HPDE6-E6E7 (cell line): ENCODE measurements around the gene PIK3CD.

ENCODE experiments used
- DNase-seq: peaks from one replicate; pipeline ENCODE4 v3.0.0; 2011; ENCODE audit warnings: missing footprints; ENCODE audit errors: extremely low spot score

Gene PIK3CD

DNA sequence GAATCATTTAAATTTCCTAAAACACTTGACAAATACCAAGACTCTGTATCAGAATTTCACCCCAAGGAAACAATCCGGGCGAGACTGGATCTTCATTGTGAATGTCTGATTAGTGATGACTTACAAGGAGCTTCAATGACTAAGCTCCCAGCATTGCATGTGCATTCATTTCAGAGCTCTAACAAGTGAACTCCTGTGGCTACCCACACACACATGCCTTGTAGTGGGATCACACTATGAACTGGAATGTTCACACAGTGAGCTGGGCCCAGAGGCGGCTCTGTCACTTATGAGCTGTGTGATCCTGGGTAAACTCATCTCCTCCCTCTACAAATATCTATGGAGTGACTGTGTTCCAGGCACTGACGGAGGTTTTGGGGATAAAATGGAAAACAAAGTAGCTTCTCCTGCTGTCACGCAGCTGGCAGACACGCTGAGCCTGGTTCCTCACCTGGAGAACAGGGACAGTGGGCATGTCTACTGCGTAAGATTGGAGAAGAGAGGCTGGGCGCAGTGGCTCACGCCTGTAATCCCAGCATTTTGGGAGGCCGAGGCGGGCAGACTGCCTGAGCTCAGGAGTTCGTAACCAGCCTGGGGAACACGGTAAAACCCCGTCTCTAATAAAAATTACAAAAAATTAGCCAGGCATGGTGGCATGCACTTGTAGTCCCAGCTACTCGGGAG is 115.4 kb downstream of the PIK3CD start:
- DNase-seq, result peak; percentile 91

DNA sequence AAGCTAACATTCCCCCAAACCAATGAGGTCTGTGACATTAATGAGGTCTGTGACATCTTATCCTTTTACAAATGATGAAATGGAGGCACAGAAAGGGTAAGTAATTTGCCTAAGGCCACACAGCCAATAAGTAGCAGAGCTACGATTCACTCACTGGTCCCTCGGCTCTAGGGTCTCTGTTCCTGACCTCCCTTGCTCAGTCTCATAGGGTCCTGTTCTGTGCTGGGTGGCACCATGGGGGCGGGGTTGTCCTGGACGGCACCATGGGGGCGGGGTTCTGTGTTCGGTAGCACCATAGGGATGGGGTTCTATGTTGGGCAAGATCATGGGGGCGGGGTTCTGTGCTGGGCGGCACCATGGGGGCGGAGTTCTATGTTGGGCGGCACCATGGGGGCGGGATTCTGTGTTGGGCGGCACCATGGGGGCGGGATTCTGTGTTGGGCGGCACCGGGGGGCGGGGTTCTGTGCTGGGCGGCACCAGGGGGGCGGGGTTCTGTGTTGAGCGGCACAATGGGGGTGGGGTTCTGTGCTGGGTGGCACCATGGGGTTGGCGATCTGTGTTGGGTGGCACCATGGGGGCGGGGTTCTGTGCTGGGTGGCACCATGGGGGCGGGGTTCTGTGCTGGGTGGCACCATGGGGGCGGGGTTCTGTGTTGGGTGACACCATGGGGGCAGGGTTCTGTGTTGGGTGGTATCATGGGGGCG is 116.6 kb downstream of the PIK3CD start:
- no peak for DNase-seq

DNA sequence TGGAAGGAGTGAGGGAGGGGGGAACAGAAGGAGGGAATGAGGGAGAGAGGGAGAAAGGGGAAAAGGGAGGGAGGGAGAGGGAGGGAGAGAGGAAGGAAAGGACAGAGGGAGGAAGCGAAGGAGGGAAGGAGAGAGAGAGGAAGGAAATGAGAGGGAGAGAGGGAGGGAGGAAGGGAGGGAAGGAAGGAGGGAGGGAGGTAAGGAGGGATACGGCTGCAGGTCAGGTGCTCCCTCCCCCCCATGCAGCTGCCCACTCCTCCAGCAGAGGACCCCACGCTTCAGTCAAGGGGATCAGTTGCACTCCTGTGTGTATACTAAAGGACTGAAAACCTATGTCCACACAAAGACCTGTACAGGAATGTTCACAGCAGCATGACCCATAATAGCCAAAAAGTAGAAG is 117.5 kb downstream of the PIK3CD start:
- DNase-seq, result no peak

- DNase-seq, result no peak
Measured at GRCh38 chr1:9770298-9770697, 118.8 kb downstream of the PIK3CD start.

DNA sequence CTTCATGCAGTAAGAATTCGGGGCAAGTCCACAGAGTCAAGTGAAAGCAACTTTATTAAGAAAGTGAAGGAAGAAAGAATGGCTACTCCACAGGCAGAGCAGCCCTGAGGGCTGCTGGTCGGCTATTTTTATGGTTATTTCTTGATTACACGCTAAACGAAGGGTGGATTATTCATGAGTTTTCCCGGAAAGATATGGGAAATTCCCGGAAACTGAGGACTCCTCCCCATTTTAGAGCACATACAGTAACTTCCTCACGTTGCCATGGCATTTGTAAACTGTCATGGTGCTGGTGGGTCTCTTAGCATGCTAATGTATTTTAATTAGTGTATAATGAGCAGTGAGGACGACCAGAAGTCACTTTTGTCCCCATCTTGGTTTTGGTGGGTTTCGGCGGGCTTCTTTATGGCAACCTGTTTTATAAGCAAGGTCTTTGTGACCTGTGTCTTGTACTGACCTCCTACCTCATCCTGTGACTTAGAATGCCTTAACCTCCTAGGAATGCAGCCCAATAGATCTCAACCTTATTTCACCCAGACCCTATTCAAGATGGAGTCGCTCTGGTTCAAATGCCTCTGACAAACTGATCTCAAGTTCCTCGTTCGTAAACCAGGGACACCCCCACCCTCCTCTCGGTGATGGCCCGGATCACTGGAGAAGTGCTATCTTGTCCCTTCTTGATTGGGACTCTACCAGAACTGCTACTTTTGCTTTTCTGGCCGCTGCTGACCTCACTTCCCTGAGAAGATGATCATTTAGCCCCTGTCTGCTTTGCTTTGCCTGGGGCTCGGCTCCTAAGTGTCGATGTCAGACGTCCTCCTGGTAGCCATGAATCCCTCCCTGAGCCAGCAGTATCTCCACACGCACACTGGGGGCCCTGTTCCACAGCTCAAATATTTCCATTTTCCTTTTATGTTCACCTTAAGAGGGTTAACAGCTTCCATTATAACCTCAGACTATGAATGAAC is 123.5 kb downstream of the PIK3CD start:
- no peak for DNase-seq

GRCh38 chr1:9776685-9777084 is 125.2 kb downstream of the PIK3CD start:
- DNase-seq, result no peak
